Left ventricle myocardium inferior (tissue), 1 donor: ENCODE measurements around the gene RNU7-1. TPM values are rescaled to one million over a fixed set of nuclear protein-coding genes. Genes with fewer than 3 reads are reported as not detected.

ENCODE experiments used
- DNase-seq: peaks from one replicate; pipeline ENCODE4 v3.0.0-alpha.2; 2020
- H3K27ac ChIP-seq: fragments of 200-600 bp; replicated peaks from 2 replicates; pipeline ENCODE4 v1.8.0; 2021
- H3K27me3 ChIP-seq: fragments of 200-600 bp; 2 replicates; pipeline ENCODE4 v1.8.0; 2021; ENCODE audit warnings: low read depth
- H3K36me3 ChIP-seq: fragments of 200-600 bp; 2 replicates; pipeline ENCODE4 v1.8.0; 2021
- H3K4me1 ChIP-seq: fragments of 200-600 bp; 2 replicates; pipeline ENCODE4 v1.8.0; 2021
- H3K4me3 ChIP-seq: fragments of 200-600 bp; 2 replicates; pipeline ENCODE4 v1.8.0; 2021; ENCODE audit warnings: mild to moderate bottlenecking, moderate library complexity
- H3K9me3 ChIP-seq: fragments of 200-600 bp; replicated peaks from 2 replicates; pipeline ENCODE4 v1.8.0; 2021
- CTCF ChIP-seq: fragments of 200-600 bp; IDR thresholded peaks from 2 replicates; pipeline ENCODE4 v1.8.0; 2021; ENCODE audit warnings: antibody characterized with exemption, mild to moderate bottlenecking, borderline replicate concordance
- intact Hi-C: fragments of 100-400 bp; cut with micrococcal nuclease; formaldehyde crosslinking; loops from one replicate; pipeline ENCODE4 v1.11.0; 2022
- microRNA-seq: library from miRNA; unstranded; fragments of <30 nt; microRNA quantifications from one replicate; pipeline ENCODE4 v1.2.0, GENCODE V29; 2020
- total RNA-seq: library from RNA; stranded (reverse); fragmentation: NEBNext Ultra II Directional; extraction: Animal tissue kit (Norgen Biotek cat#: 25700); gene quantifications from one replicate; pipeline ENCODE4 v1.2.1, GENCODE V29; 2021
- donor health status: DM: no; HTN: yes; CAD: no; lungs with severe emphysema.

RNU7-1 gene
- total RNA-seq, 1 donor from 2014 or later: not detected

DNA sequence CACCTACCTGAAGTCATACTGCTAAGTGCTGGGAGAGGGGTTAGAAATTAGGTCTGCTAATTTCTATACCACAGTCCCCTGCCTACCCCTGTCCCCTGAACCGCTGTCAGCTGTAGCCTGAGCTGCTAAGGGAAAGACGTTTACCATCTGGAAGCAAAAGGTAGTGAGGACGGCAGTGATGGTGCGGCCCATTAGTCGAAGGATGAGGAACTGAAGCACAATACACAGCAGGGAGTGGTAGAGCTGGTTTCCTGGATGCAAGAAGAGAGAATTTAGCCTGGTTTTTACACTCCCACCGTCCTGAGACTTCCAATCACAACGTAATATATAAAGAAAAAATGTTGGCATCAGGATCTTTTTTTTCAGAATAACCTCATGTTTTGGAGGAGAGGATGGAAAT, 38.9 kb downstream of the RNU7-1 start:
- intact Hi-C loops: no loop called here
- no peak for TF ChIP-seq CTCF
- H3K27me3 ChIP-seq: no peaks in the 10 kb centered on the region
- H3K9me3 ChIP-seq: no peaks in the 10 kb centered on the region
- H3K4me1 ChIP-seq: peaks cover 36% of the 10 kb centered on the region
- H3K36me3 ChIP-seq: peaks cover 64% of the 10 kb centered on the region
- H3K4me3 ChIP-seq: no peak overlapping the region
- no peak for DNase-seq
- H3K27ac ChIP-seq: no peak overlapping the region

GRCh38 chr12:6987956-6988553, 44.4 kb downstream of the RNU7-1 start:
- H3K4me1 ChIP-seq: peaks cover 7% of the 10 kb centered on the region
- peaks cover 30% of the 10 kb centered on the region for H3K36me3 ChIP-seq
- no peak for DNase-seq
- H3K27me3 ChIP-seq: no peaks in the 10 kb centered on the region
- intact Hi-C loops: no loop called here
- H3K27ac ChIP-seq: no peak overlapping the region
- no peaks in the 10 kb centered on the region for H3K9me3 ChIP-seq
- H3K4me3 ChIP-seq: no peak overlapping the region
- no peak for TF ChIP-seq CTCF

Small RNAs within 50 kb of the gene (microRNA-seq; reads per million reads assigned to microRNA genes)
- gene MIR141: 10.9 reads per million, percentile 29 among the genes with 10 or more reads in this experiment
- gene MIR200C: 96.4 reads per million, percentile 56 among the genes with 10 or more reads in this experiment

Other genes starting within 250 kb of the RNU7-1 start
- 0.41 TPM for gene PIANP, start 243.0 kb upstream of the RNU7-1 start, total RNA-seq
- gene COPS7A, start 219.8 kb upstream of the RNU7-1 start, total RNA-seq: 73.2 TPM
- gene MLF2, start 190.7 kb upstream of the RNU7-1 start, total RNA-seq: 153 TPM
- 104 TPM for gene PTMS, start 177.5 kb upstream of the RNU7-1 start, total RNA-seq
- gene LAG3, start 171.3 kb upstream of the RNU7-1 start, total RNA-seq: not detected
- gene CD4, start 154.3 kb upstream of the RNU7-1 start, total RNA-seq: 7.4 TPM
- 6.5 TPM for gene GPR162, start 122.0 kb upstream of the RNU7-1 start, total RNA-seq
- gene P3H3, start 115.4 kb upstream of the RNU7-1 start, total RNA-seq: 17.5 TPM
- 7.5 TPM for gene GNB3, start 102.9 kb upstream of the RNU7-1 start, total RNA-seq
- gene CDCA3, start 92.5 kb upstream of the RNU7-1 start, total RNA-seq: 0.55 TPM
- 73.6 TPM for gene USP5, start 91.7 kb upstream of the RNU7-1 start, total RNA-seq
- gene TPI1, start 76.3 kb upstream of the RNU7-1 start, total RNA-seq: 753 TPM
- gene SPSB2, start 70.5 kb upstream of the RNU7-1 start, total RNA-seq: 3.2 TPM
- gene LRRC23, start 39.0 kb upstream of the RNU7-1 start, total RNA-seq: 11.6 TPM
- 14.8 TPM for gene ENO2, start 29.2 kb upstream of the RNU7-1 start, total RNA-seq
- 71.4 TPM for gene ATN1, start 15.9 kb upstream of the RNU7-1 start, total RNA-seq
- 227 TPM for gene C12orf57, start 206 bp downstream of the RNU7-1 start, total RNA-seq
- gene PTPN6, start 7.5 kb downstream of the RNU7-1 start, total RNA-seq: 6.7 TPM
- 142 TPM for gene PHB2, start 26.8 kb downstream of the RNU7-1 start, total RNA-seq
- gene EMG1, start 27.1 kb downstream of the RNU7-1 start, total RNA-seq: 44.3 TPM
- gene LPCAT3, start 74.7 kb downstream of the RNU7-1 start, total RNA-seq: 35.1 TPM
- 108 TPM for gene C1S, start 116.9 kb downstream of the RNU7-1 start, total RNA-seq
- gene C1R, start 148.6 kb downstream of the RNU7-1 start, total RNA-seq: 143 TPM
- 8.1 TPM for gene C1RL, start 165.4 kb downstream of the RNU7-1 start, total RNA-seq
- gene RBP5, start 185.1 kb downstream of the RNU7-1 start, total RNA-seq: 0.47 TPM
- gene CLSTN3, start 186.6 kb downstream of the RNU7-1 start, total RNA-seq: 4.6 TPM
- gene PEX5, start 245.9 kb downstream of the RNU7-1 start, total RNA-seq: 33.5 TPM